ENCODE data around the gene TSPAN9.

DNA sequence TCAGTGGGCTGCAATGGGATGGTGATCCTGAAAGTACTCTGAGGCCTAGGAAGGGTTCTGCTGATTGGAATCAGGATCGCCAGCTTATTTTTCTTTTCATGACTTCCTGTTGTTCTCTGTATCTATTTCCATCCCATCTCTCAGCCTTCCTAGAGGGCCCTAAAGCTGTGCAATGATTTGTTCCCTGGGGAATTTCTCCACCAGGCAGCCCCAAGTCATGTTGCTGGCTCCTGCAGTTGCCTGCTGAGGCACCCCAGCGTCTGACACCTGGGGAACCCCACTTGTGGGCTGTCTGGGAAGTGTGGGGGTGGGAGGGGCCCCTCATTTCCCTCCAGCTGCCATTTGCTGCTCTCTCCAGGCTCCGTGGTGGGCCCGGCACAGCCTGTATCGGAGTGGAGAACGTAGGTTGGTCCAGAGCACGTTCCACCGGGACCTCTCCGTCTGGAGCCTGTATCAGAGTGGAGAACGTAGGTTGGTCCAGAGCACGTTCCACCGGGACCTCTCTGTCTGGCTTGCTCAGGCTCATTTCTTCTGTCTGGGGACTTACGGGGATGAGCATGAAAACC lies 138.3 kb downstream of the TSPAN9 start:
- TF ChIP-seq POLR2A (IDR thresholded peaks at IDR 0.05) (no peak), POLR2AphosphoS5 (IDR thresholded peaks at IDR 0.05) (no peak)
- TF ChIP-seq, protein P1, sequence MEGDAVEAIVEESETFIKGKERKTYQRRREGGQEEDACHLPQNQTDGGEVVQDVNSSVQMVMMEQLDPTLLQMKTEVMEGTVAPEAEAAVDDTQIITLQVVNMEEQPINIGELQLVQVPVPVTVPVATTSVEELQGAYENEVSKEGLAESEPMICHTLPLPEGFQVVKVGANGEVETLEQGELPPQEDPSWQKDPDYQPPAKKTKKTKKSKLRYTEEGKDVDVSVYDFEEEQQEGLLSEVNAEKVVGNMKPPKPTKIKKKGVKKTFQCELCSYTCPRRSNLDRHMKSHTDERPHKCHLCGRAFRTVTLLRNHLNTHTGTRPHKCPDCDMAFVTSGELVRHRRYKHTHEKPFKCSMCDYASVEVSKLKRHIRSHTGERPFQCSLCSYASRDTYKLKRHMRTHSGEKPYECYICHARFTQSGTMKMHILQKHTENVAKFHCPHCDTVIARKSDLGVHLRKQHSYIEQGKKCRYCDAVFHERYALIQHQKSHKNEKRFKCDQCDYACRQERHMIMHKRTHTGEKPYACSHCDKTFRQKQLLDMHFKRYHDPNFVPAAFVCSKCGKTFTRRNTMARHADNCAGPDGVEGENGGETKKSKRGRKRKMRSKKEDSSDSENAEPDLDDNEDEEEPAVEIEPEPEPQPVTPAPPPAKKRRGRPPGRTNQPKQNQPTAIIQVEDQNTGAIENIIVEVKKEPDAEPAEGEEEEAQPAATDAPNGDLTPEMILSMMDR (IDR thresholded peaks at IDR 0.05), result no peak
